Caco-2 (cell line): ENCODE measurements around the gene TENM4. TPM values are rescaled to one million over a fixed set of nuclear protein-coding genes. Genes with fewer than 3 reads are reported as not detected.

Experiments used
- BruUV-seq: library from RNA; stranded (reverse); fragments of 400-500 nt; replicated peaks from 2 replicates; lab custom pipeline; 2021; lab: Mats Ljungman, UMichigan
- CTCF ChIA-PET: fragments of 300-600 bp; sonication (Branson Sonifier 250); formaldehyde crosslinking; loops from one replicate; lab custom pipeline; 2022; ENCODE audit warnings: antibody characterized with exemption; lab: Charles Lee
- POLR2A ChIA-PET: fragments of 300-600 bp; sonication (Branson Sonifier 250); formaldehyde crosslinking; loops from one replicate; lab custom pipeline; 2022; ENCODE audit warnings: antibody characterized with exemption; lab: Charles Lee
- DNase-seq, 2 experiments: peaks; one replicate each; pipeline versions ENCODE4 v3.0.0 to v3.0.0-alpha.2; 2020 to 2022
- H3K27me3 ChIP-seq: replicated peaks from 2 replicates; pipeline ENCODE4 v1.6.0; 2011; ENCODE audit warnings: low read length; ENCODE audit not compliant: control insufficient read depth, insufficient read depth
- H3K36me3 ChIP-seq: 2 replicates; pipeline ENCODE4 v1.5.1; 2011; ENCODE audit warnings: low read length; ENCODE audit not compliant: control insufficient read depth, insufficient read depth
- H3K4me1 ChIP-seq: fragments of 250-450 bp; sonication (Bioruptor Pico); 2 replicates; pipeline ENCODE4 v1.5.1; 2020; ENCODE audit warnings: mild to moderate bottlenecking
- H3K4me3 ChIP-seq: 2 replicates; pipeline ENCODE4 v1.5.1; 2011; ENCODE audit warnings: low read depth, mild to moderate bottlenecking, control low read depth, low read length
- H3K9me3 ChIP-seq: fragments of 250-450 bp; sonication (Bioruptor Pico); 2 replicates; pipeline ENCODE4 v1.5.1; 2020; ENCODE audit warnings: mild to moderate bottlenecking, moderate library complexity
- H3K27ac Mint-ChIP-seq: one replicate; pipeline ENCODE4 v1.8.0; 2022; ENCODE audit warnings: mixed read lengths; ENCODE audit not compliant: unreplicated experiment
- H3K27me3 Mint-ChIP-seq: one replicate; pipeline ENCODE4 v1.8.0; 2022; ENCODE audit warnings: mixed read lengths; ENCODE audit not compliant: insufficient read depth, unreplicated experiment
- H3K36me3 Mint-ChIP-seq: one replicate; pipeline ENCODE4 v1.8.0; 2022; ENCODE audit warnings: mild to moderate bottlenecking, mixed read lengths; ENCODE audit not compliant: insufficient read depth, unreplicated experiment
- H3K4me1 Mint-ChIP-seq: one replicate; pipeline ENCODE4 v1.8.0; 2022; ENCODE audit warnings: low read depth, mixed read lengths; ENCODE audit not compliant: unreplicated experiment
- H3K4me3 Mint-ChIP-seq: one replicate; pipeline ENCODE4 v1.8.0; 2022; ENCODE audit warnings: mild to moderate bottlenecking, moderate library complexity, mixed read lengths; ENCODE audit not compliant: unreplicated experiment
- H3K9me3 Mint-ChIP-seq: one replicate; pipeline ENCODE4 v1.8.0; 2022; ENCODE audit warnings: mixed read lengths; ENCODE audit not compliant: unreplicated experiment
- CTCF ChIP-seq, 2 experiments: fragments of 200-600 bp in 1 of 2; IDR thresholded peaks; 1 replicate in 1 of 2; 2 replicates in 1 of 2; pipeline versions ENCODE4 v1.5.1 to v1.8.0; 2011 to 2022; ENCODE audit warnings: antibody characterized with exemption in 1 of 2, control low read depth in 1 of 2, inconsistent platforms in 1 of 2, low read depth in 1 of 2, low read length in 1 of 2, mild to moderate bottlenecking in 1 of 2, moderate library complexity in 1 of 2; ENCODE audit not compliant: insufficient read depth in 1 of 2, severe bottlenecking in 1 of 2, unreplicated experiment in 1 of 2
- intact Hi-C: fragments of 100-400 bp; cut with micrococcal nuclease; formaldehyde crosslinking; loops from one replicate; pipeline ENCODE4 v1.10.0; 2022; ENCODE audit not compliant: unreplicated experiment
- total RNA-seq: library from RNA; stranded (reverse); gene quantifications from 2 replicates; pipeline ENCODE4 v1.2.3, GENCODE V29; 2022

TENM4 gene
- total RNA-seq, 1 experiment from 2014 or later: 1.1 TPM

- Mint-ChIP-seq H3K27ac (no peak overlapping the region), H3K4me3 (no peak overlapping the region), H3K9me3 (no peaks in the 10 kb centered on the region), H3K27me3 (peaks cover 23% of the 10 kb centered on the region), H3K36me3 (no peaks in the 10 kb centered on the region), H3K4me1 (no peaks in the 10 kb centered on the region)
- intact Hi-C loops: no loop called here
- no peak for DNase-seq
- H3K36me3 ChIP-seq: no peaks in the 10 kb centered on the region
- no peaks in the 10 kb centered on the region for H3K4me1 ChIP-seq
- CTCF ChIA-PET: no interaction called here
- POLR2A ChIA-PET: no interaction called here
- H3K27me3 ChIP-seq: no peaks in the 10 kb centered on the region
- H3K4me3 ChIP-seq: no peak overlapping the region
- no TSS peak for BruUV-seq
- TF ChIP-seq CTCF (IDR thresholded peaks at IDR 0.05; ENCODE audit: insufficient read depth in 1 of 2, low read depth in 1 of 2, low read length in 1 of 2, severe bottlenecking in 1 of 2, unreplicated experiment in 1 of 2): no peak
- H3K9me3 ChIP-seq: no peaks in the 10 kb centered on the region
These were observed 420.9 kb downstream of the TENM4 start for GRCh38 chr11:79019975-79020374.

GRCh38 chr11:79019277-79019676, 421.6 kb downstream of the TENM4 start:
- no peaks in the 10 kb centered on the region for H3K36me3 Mint-ChIP-seq
- no peak overlapping the region for H3K4me3 Mint-ChIP-seq
- no peaks in the 10 kb centered on the region for H3K9me3 Mint-ChIP-seq
- no peaks in the 10 kb centered on the region for H3K36me3 ChIP-seq
- POLR2A ChIA-PET: no interaction called here
- no peak overlapping the region for H3K4me3 ChIP-seq
- no peak for TF ChIP-seq CTCF (IDR thresholded peaks at IDR 0.05; ENCODE audit: insufficient read depth in 1 of 2, low read depth in 1 of 2, low read length in 1 of 2, severe bottlenecking in 1 of 2, unreplicated experiment in 1 of 2)
- no peak overlapping the region for H3K27ac Mint-ChIP-seq
- no peaks in the 10 kb centered on the region for H3K9me3 ChIP-seq
- CTCF ChIA-PET: no interaction called here
- DNase-seq: no peak
- no TSS peak for BruUV-seq
- intact Hi-C loops: no loop called here
- no peaks in the 10 kb centered on the region for H3K4me1 ChIP-seq
- no peaks in the 10 kb centered on the region for H3K4me1 Mint-ChIP-seq
- peaks cover 23% of the 10 kb centered on the region for H3K27me3 Mint-ChIP-seq
- H3K27me3 ChIP-seq: no peaks in the 10 kb centered on the region

- no peaks in the 10 kb centered on the region for H3K9me3 ChIP-seq
- H3K27me3 ChIP-seq: no peaks in the 10 kb centered on the region
- Mint-ChIP-seq H3K36me3 (no peaks in the 10 kb centered on the region), H3K9me3 (no peaks in the 10 kb centered on the region), H3K4me1 (no peaks in the 10 kb centered on the region), H3K27me3 (peaks cover 27% of the 10 kb centered on the region), H3K4me3 (no peak overlapping the region), H3K27ac (no peak overlapping the region)
- intact Hi-C loops: no loop called here
- no peak for TF ChIP-seq CTCF (IDR thresholded peaks at IDR 0.05; ENCODE audit: insufficient read depth in 1 of 2, low read depth in 1 of 2, low read length in 1 of 2, severe bottlenecking in 1 of 2, unreplicated experiment in 1 of 2)
- no TSS peak for BruUV-seq
- ChIA-PET CTCF (no interaction called here), POLR2A (no interaction called here)
- H3K36me3 ChIP-seq: no peaks in the 10 kb centered on the region
- H3K4me1 ChIP-seq: no peaks in the 10 kb centered on the region
- no peak for DNase-seq
- H3K4me3 ChIP-seq: no peak overlapping the region
These were observed 422.4 kb downstream of the TENM4 start for GRCh38 chr11:79018371-79018849.
